Neural progenitor cell (in vitro differentiated cells): ENCODE measurements around the gene ANKRD13D.

Experiments used
- CTCF ChIP-seq: fragments of 200-600 bp; sonication (generic); IDR thresholded peaks from 2 replicates; pipeline ENCODE4 v1.5.1; 2017; ENCODE audit warnings: antibody characterized with exemption, mild to moderate bottlenecking
- EZH2 ChIP-seq: fragments of 200-600 bp; sonication (generic); IDR thresholded peaks from 2 replicates; pipeline ENCODE4 v1.6.1; 2017; ENCODE audit warnings: antibody characterized with exemption, mild to moderate bottlenecking, moderate library complexity

GRCh38 chr11:67254798-67255197 lies 34.3 kb upstream of the ANKRD13D start:
- TF ChIP-seq CTCF (no peak), EZH2 (no peak)
